NT2/D1 (cell line): ENCODE data around the gene GLA.

Source experiments
- DNase-seq: peaks from one replicate; pipeline ENCODE4 v3.0.0-alpha.2; 2011; ENCODE audit warnings: low read depth, low spot score
- H3K27me3 ChIP-seq: 2 replicates; pipeline ENCODE4 v1.6.0; 2011; ENCODE audit warnings: mild to moderate bottlenecking; ENCODE audit not compliant: insufficient read length, insufficient read depth
- H3K36me3 ChIP-seq: 2 replicates; pipeline ENCODE4 v1.6.1; 2011; ENCODE audit warnings: mild to moderate bottlenecking, low read length, mixed read lengths; ENCODE audit not compliant: insufficient read depth, insufficient read length
- H3K4me1 ChIP-seq: 2 replicates; pipeline ENCODE4 v1.5.1; 2011; ENCODE audit not compliant: insufficient read depth, insufficient read length
- H3K4me3 ChIP-seq: 2 replicates; pipeline ENCODE4 v1.5.1; 2011; ENCODE audit warnings: low read depth; ENCODE audit not compliant: insufficient read length
- H3K9ac ChIP-seq: 2 replicates; pipeline ENCODE4 v1.6.0; 2011; ENCODE audit warnings: low read depth; ENCODE audit not compliant: insufficient read length
- H3K9me3 ChIP-seq: 2 replicates; pipeline ENCODE4 v1.5.1; 2011; ENCODE audit warnings: mild to moderate bottlenecking, low read length; ENCODE audit not compliant: insufficient read depth
- SUZ12 ChIP-seq: IDR thresholded peaks from 2 replicates; pipeline ENCODE4 v1.6.1; 2011; ENCODE audit not compliant: insufficient read length, insufficient read depth; ENCODE audit errors: extremely low read depth
- YY1 ChIP-seq: IDR thresholded peaks from 2 replicates; pipeline ENCODE4 v1.6.1; 2011; ENCODE audit not compliant: insufficient read length, insufficient read depth
- ZNF274 ChIP-seq: IDR thresholded peaks from 2 replicates; pipeline ENCODE4 v1.6.1; 2011; ENCODE audit warnings: mild to moderate bottlenecking, low read depth, low read length

The GLA gene

DNA sequence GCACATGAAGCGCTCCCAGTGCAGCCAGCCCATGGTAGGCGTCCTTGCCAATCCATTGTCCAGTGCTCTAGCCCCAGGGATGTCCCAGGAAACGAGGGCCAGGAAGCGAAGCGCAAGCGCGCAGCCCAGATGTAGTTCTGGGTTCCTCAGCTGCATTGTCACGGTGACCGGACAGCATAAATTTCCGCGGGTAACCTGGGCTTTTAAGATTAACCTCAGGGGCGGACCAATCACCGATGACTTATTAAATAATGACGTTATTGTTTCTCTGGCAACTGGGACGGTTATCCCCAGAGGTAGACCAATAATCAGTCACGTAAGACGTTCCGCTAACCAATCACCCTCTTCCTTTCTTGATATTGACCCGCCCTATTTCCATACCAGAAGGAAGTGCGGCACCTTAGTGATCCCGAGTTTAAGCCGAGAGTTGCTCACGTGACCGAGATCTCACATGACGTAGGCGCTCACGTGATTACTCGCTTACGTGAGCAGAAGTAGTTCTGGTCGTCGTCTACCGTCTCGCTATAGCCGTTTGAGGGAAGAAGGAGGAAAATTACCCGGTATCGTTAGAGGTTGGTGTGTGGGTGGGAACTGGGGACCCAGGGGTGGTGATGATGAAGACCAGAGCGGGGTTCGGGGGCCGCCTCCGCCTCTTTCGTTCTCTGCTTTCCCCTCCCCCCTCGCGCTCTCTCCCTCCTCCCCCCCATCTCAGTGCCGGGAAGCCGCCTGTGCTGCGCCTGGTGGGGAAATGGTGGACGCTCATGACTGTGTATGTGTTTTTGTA, at the start of gene GLA, which contains the start of gene HNRNPH2:
TSS of gene GLA (minus strand) at position 178 of the 784 bp plus-strand sequence. CDS start at position 156, 22 bp downstream.
TSS of gene HNRNPH2 (plus strand) at position 475 of the 784 bp plus-strand sequence. CDS start 3,767 bp downstream, outside the sequence.
- no peaks in the 10 kb centered on the region for H3K9me3 ChIP-seq

DNA sequence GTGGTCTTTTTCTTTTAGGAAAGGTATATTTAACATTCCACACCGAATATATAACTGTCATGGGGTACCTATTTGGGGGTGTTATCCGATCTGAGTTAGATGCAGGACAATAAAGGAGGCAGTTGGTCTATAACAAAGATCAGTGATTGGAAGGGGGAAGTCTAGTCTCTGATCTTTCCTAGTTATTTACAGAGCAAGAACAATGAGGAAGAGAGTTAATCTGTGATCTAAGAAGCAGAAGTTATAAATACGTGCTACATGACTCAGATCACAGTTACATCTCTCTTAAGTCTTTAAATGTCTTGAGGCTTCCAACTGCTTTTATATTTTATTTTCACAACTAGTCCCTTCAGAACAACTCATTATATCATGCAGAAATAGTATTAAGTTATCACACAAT, 44.3 kb upstream of the GLA start:
- Histone ChIP-seq H3K27me3 (no peaks in the 10 kb centered on the region), H3K36me3 (peaks cover 17% of the 10 kb centered on the region), H3K9ac (no peak overlapping the region), H3K4me1 (no peaks in the 10 kb centered on the region), H3K4me3 (no peak overlapping the region), H3K9me3 (no peaks in the 10 kb centered on the region)
- no peak for TF ChIP-seq SUZ12
- no peak for TF ChIP-seq YY1
- TF ChIP-seq ZNF274 = no peak
- DNase-seq = no peak

More for the DNA sequence above, at the start of gene GLA, which contains the start of gene HNRNPH2:
- no peak for TF ChIP-seq YY1
- TF ChIP-seq SUZ12 = no peak
- no peak for TF ChIP-seq ZNF274
- Histone ChIP-seq H3K4me1 (no peaks in the 10 kb centered on the region), H3K36me3 (peaks cover 27% of the 10 kb centered on the region), H3K27me3 (no peaks in the 10 kb centered on the region), H3K4me3 (peak within 1 kb of the TSS; percentile 93), H3K9ac (peak within 1 kb of the TSS; percentile 96)
- peak; percentile 97 for DNase-seq

DNA sequence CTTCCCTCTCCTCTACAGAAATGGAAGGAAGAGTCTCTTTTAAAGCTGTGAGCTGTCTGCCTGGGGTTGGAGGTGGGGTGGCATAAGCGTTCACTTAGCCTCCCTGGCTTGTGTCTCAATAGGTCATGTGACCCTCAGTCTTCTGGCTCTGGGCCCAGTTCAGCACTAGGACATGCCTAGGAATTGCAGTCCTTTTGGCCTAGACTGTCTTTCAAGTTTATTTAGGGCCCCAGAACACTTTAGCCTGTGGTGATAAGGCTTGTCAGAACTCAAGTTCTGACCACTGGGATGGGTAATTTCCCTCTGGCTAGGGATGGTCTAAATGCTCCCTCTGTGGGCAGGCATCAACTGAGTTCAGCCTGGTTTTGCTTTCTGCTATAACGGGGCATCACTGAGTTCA, 43.2 kb upstream of the GLA start:
- H3K27me3 ChIP-seq = no peaks in the 10 kb centered on the region
- H3K4me3 ChIP-seq = no peak overlapping the region
- peaks cover 23% of the 10 kb centered on the region for H3K36me3 ChIP-seq
- no peak for DNase-seq
- H3K4me1 ChIP-seq = no peaks in the 10 kb centered on the region
- H3K9me3 ChIP-seq = no peaks in the 10 kb centered on the region
- TF ChIP-seq ZNF274 = no peak
- TF ChIP-seq SUZ12 = no peak
- TF ChIP-seq YY1 = no peak
- H3K9ac ChIP-seq = no peak overlapping the region

DNA sequence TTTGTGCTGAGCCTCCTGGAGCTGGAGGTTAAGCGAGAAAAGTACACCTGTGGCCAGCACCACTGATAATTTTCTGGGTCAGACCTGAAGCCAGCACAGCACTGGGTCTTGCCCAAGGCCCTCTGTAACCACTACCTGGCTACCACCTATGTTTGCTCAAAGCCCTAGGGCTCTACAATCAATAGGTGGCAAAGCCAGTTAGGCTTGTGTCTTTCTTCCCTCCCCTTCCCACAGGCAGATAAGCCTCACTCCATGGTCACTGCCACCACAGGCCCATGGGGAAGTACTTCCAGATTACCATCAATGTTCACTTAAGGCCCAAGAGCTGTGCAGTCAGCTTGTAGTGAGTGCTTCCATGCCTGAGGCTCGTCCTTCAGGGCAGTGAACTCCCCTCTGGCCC, 42.4 kb upstream of the GLA start:
- Histone ChIP-seq H3K4me3 (no peak overlapping the region), H3K36me3 (peaks cover 27% of the 10 kb centered on the region), H3K9me3 (no peaks in the 10 kb centered on the region), H3K27me3 (no peaks in the 10 kb centered on the region), H3K4me1 (no peaks in the 10 kb centered on the region), H3K9ac (no peak overlapping the region)
- no peak for DNase-seq
- TF ChIP-seq ZNF274 = no peak
- no peak for TF ChIP-seq SUZ12
- no peak for TF ChIP-seq YY1

- H3K4me3 ChIP-seq = no peak overlapping the region
- H3K27me3 ChIP-seq = no peaks in the 10 kb centered on the region
- no peaks in the 10 kb centered on the region for H3K9me3 ChIP-seq
- no peak for DNase-seq
- TF ChIP-seq ZNF274 = no peak
- no peak for TF ChIP-seq SUZ12
- TF ChIP-seq YY1 = no peak
- H3K36me3 ChIP-seq = peaks cover 23% of the 10 kb centered on the region
- H3K4me1 ChIP-seq = no peaks in the 10 kb centered on the region
- H3K9ac ChIP-seq = no peak overlapping the region
Measured at GRCh38 chrX:101449279-101449678, 41.6 kb upstream of the GLA start.

DNA sequence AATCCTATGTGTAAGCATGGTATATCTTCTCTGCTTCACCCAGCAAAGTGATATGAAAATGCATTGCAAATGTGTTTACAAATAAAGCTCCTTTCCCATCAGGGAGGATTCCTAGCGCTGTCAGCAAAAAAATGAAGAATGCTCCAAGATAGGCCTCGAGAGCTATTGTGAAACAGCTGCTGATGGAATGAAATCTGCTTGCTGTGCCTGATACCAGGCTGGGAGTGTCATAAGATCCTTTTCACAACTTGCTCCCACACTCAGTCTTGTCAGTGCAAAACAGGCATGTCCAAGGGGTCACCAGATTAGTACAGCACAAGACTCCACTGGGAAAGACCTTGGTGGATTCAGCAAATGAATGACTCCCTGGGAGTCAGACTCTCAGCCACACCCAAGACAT, 34.4 kb upstream of the GLA start:
- no peak for DNase-seq
- Histone ChIP-seq H3K9ac (no peak overlapping the region), H3K4me1 (no peaks in the 10 kb centered on the region), H3K9me3 (peaks cover 10% of the 10 kb centered on the region; the same call in 1 of the 2 replicates), H3K36me3 (peaks cover 41% of the 10 kb centered on the region), H3K27me3 (no peaks in the 10 kb centered on the region), H3K4me3 (no peak overlapping the region)
- no peak for TF ChIP-seq YY1

- no peak for DNase-seq
Measured at GRCh38 chrX:101430457-101431078, 22.8 kb upstream of the GLA start.

More at GRCh38 chrX:101430457-101431078, 22.8 kb upstream of the GLA start:
- no peak overlapping the region for H3K4me3 ChIP-seq
- H3K4me1 ChIP-seq = no peaks in the 10 kb centered on the region
- no peak for TF ChIP-seq YY1
- no peak for TF ChIP-seq SUZ12
- no peak for TF ChIP-seq ZNF274
- H3K9me3 ChIP-seq = peaks cover 16% of the 10 kb centered on the region; the same call in 1 of the 2 replicates
- no peak overlapping the region for H3K9ac ChIP-seq
- H3K27me3 ChIP-seq = no peaks in the 10 kb centered on the region
- peaks cover 41% of the 10 kb centered on the region for H3K36me3 ChIP-seq
